ENCODE data around the gene FRMPD2.

- TF ChIP-seq, protein P1, sequence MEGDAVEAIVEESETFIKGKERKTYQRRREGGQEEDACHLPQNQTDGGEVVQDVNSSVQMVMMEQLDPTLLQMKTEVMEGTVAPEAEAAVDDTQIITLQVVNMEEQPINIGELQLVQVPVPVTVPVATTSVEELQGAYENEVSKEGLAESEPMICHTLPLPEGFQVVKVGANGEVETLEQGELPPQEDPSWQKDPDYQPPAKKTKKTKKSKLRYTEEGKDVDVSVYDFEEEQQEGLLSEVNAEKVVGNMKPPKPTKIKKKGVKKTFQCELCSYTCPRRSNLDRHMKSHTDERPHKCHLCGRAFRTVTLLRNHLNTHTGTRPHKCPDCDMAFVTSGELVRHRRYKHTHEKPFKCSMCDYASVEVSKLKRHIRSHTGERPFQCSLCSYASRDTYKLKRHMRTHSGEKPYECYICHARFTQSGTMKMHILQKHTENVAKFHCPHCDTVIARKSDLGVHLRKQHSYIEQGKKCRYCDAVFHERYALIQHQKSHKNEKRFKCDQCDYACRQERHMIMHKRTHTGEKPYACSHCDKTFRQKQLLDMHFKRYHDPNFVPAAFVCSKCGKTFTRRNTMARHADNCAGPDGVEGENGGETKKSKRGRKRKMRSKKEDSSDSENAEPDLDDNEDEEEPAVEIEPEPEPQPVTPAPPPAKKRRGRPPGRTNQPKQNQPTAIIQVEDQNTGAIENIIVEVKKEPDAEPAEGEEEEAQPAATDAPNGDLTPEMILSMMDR (IDR thresholded peaks at IDR 0.05): no peak
- TF ChIP-seq EP300 (IDR thresholded peaks at IDR 0.05): no peak
- no peak for TF ChIP-seq POLR2A (IDR thresholded peaks at IDR 0.05; ENCODE audit: low read depth)
- TF ChIP-seq POLR2AphosphoS5 (IDR thresholded peaks at IDR 0.05): no peak
Observed at GRCh38 chr10:48284002-48284546, 9.6 kb upstream of the FRMPD2 start.
